Esophagus squamous epithelium (tissue), 4 donors: Measurements from ENCODE around the gene TPGS1.

Source experiments
- CTCF ChIP-seq, 6 experiments: fragments of 450-650 bp in 4 of 6; fragments of 200-600 bp in 2 of 6; sonication (generic) in 2 of 6; IDR thresholded peaks; one replicate each; pipeline ENCODE4 v1.5.1; 2016 to 2019; ENCODE audit warnings: antibody characterized with exemption in 6 of 6, mild to moderate bottlenecking in 4 of 6, moderate library complexity in 4 of 6
- POLR2A ChIP-seq, 4 donors: fragments of 450-650 bp; IDR thresholded peaks; one replicate each; pipeline ENCODE4 v1.6.1; 2017; ENCODE audit warnings: antibody characterized with exemption in 4 of 4, mild to moderate bottlenecking in 4 of 4, moderate library complexity in 3 of 4

GRCh38 chr19:566403-566802 is 59.1 kb downstream of the TPGS1 start:
- TF ChIP-seq POLR2A (IDR thresholded peaks at IDR 0.05) (no peak), CTCF (IDR thresholded peaks at IDR 0.05) (no peak)
